ENCODE measurements around the gene SDK1.
"Not testable (repeated sequence)": the region's sequence is repeated elsewhere in the genome, so short reads cannot be mapped to it uniquely, and the experiment has no call there.

The SDK1 gene

GRCh38 chr7:3960050-3960763, 659.2 kb downstream of the SDK1 start:
- Histone ChIP-seq H3K27ac (ENCODE audit: low read length) (no peak overlapping the region), H3K4me3 (ENCODE audit: low read depth in 1 of 2, low read length in 2 of 2) (no peak overlapping the region), H3K9ac (ENCODE audit: low read depth, low read length) (no peak overlapping the region), H3K4me1 (ENCODE audit: insufficient read depth, low read length) (no peaks in the 10 kb centered on the region), H3K36me3 (ENCODE audit: insufficient read depth, low read length) (no peaks in the 10 kb centered on the region), H3K4me2 (ENCODE audit: insufficient read depth, low read length) (no peak overlapping the region), H3K9me3 (ENCODE audit: insufficient read depth, low read length, severe bottlenecking) (no peaks in the 10 kb centered on the region), H3K27me3 (ENCODE audit: insufficient read depth, low read length, poor library complexity) (no peaks in the 10 kb centered on the region), H3K79me2 (ENCODE audit: insufficient read depth, low read length) (no peaks in the 10 kb centered on the region), H2AFZ (ENCODE audit: low read depth, low read length) (no peak overlapping the region), H4K20me1 (ENCODE audit: insufficient read depth, low read length) (no peaks in the 10 kb centered on the region)
- ATAC-seq (ENCODE audit: insufficient read depth, low read depth) (no peak), DNase-seq (no peak)
- no peak for TF ChIP-seq CTCF (IDR thresholded peaks at IDR 0.05; ENCODE audit: borderline replicate concordance, extremely low read depth, low read length, poor library complexity, severe bottlenecking)
- TF ChIP-seq EZH2 (IDR thresholded peaks at IDR 0.05; ENCODE audit: borderline replicate concordance, low read depth, low read length, severe bottlenecking), result no peak

DNA sequence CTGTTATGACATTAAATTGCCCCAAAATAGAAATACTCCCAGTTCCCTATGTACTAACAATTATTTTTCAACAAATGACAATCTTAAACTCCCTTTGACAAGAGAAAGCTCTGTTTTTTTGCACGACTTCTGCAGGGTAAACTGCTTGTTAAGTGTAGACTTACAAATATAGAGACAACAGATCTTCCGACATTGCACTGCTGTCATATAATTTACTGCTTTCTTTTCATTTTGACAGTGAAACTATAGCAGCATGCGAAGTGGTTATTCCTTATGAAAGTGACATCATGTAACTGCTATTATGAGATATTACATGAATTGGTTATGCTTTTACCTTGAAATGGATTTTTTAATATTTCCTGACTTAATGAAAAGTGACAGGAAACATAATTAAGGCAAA, 659.9 kb downstream of the SDK1 start:
- no peaks in the 10 kb centered on the region for H3K27me3 ChIP-seq (ENCODE audit: insufficient read depth, low read length, poor library complexity)
- DNase-seq (no peak), ATAC-seq (ENCODE audit: insufficient read depth, low read depth) (no peak)
- H3K4me2 ChIP-seq (ENCODE audit: insufficient read depth, low read length), result no peak overlapping the region
- no peaks in the 10 kb centered on the region for H4K20me1 ChIP-seq (ENCODE audit: insufficient read depth, low read length)
- H3K4me3 ChIP-seq (ENCODE audit: low read depth in 1 of 2, low read length in 2 of 2), result no peak overlapping the region
- no peak overlapping the region for H2AFZ ChIP-seq (ENCODE audit: low read depth, low read length)
- H3K27ac ChIP-seq (ENCODE audit: low read length), result no peak overlapping the region
- no peak overlapping the region for H3K9ac ChIP-seq (ENCODE audit: low read depth, low read length)
- H3K9me3 ChIP-seq (ENCODE audit: insufficient read depth, low read length, severe bottlenecking), result no peaks in the 10 kb centered on the region
- no peaks in the 10 kb centered on the region for H3K79me2 ChIP-seq (ENCODE audit: insufficient read depth, low read length)
- no peaks in the 10 kb centered on the region for H3K4me1 ChIP-seq (ENCODE audit: insufficient read depth, low read length)
- H3K36me3 ChIP-seq (ENCODE audit: insufficient read depth, low read length), result no peaks in the 10 kb centered on the region
- no peak for TF ChIP-seq CTCF (IDR thresholded peaks at IDR 0.05; ENCODE audit: borderline replicate concordance, extremely low read depth, low read length, poor library complexity, severe bottlenecking)
- TF ChIP-seq EZH2 (IDR thresholded peaks at IDR 0.05; ENCODE audit: borderline replicate concordance, low read depth, low read length, severe bottlenecking), result no peak

GRCh38 chr7:3961857-3962503, 660.9 kb downstream of the SDK1 start:
- no peak for TF ChIP-seq EZH2 (IDR thresholded peaks at IDR 0.05; ENCODE audit: borderline replicate concordance, low read depth, low read length, severe bottlenecking)
- TF ChIP-seq CTCF (IDR thresholded peaks at IDR 0.05; ENCODE audit: borderline replicate concordance, extremely low read depth, low read length, poor library complexity, severe bottlenecking), result no peak
- ATAC-seq (ENCODE audit: insufficient read depth, low read depth), result no peak
- no peaks in the 10 kb centered on the region for H3K79me2 ChIP-seq (ENCODE audit: insufficient read depth, low read length)
- no peak overlapping the region for H2AFZ ChIP-seq (ENCODE audit: low read depth, low read length)
- H3K4me3 ChIP-seq (ENCODE audit: low read depth in 1 of 2, low read length in 2 of 2), result no peak overlapping the region
- H3K4me1 ChIP-seq (ENCODE audit: insufficient read depth, low read length), result no peaks in the 10 kb centered on the region
- H4K20me1 ChIP-seq (ENCODE audit: insufficient read depth, low read length), result no peaks in the 10 kb centered on the region
- no peaks in the 10 kb centered on the region for H3K36me3 ChIP-seq (ENCODE audit: insufficient read depth, low read length)
- no peak for DNase-seq
- no peak overlapping the region for H3K27ac ChIP-seq (ENCODE audit: low read length)
- no peak overlapping the region for H3K4me2 ChIP-seq (ENCODE audit: insufficient read depth, low read length)
- no peak overlapping the region for H3K9ac ChIP-seq (ENCODE audit: low read depth, low read length)
- H3K27me3 ChIP-seq (ENCODE audit: insufficient read depth, low read length, poor library complexity), result no peaks in the 10 kb centered on the region
- no peaks in the 10 kb centered on the region for H3K9me3 ChIP-seq (ENCODE audit: insufficient read depth, low read length, severe bottlenecking)

DNA sequence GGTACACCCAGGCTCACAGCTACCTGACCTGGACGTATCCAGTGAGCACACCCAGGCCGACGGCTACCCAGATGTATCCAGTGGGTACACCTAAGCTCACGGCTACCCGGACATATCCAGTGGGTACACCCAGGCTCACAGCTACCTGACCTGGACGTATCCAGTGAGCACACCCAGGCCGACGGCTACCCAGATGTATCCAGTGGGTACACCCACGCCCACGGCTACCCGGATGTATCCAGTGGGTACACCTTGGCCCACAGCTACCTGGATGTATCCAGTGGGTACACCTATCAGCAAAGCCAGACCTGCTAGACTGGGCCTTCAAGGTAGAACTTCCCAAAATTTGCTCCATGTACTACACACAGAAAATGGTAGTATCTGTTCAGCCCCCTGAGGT, 662.7 kb downstream of the SDK1 start:
- not testable (repeated sequence) for DNase-seq; H3K36me3 ChIP-seq (ENCODE audit: insufficient read depth, low read length); H3K79me2 ChIP-seq (ENCODE audit: insufficient read depth, low read length); H3K4me3 ChIP-seq (ENCODE audit: low read depth in 1 of 2, low read length in 2 of 2); ATAC-seq (ENCODE audit: insufficient read depth, low read depth); H2AFZ ChIP-seq (ENCODE audit: low read depth, low read length); H3K27ac ChIP-seq (ENCODE audit: low read length); H3K9me3 ChIP-seq (ENCODE audit: insufficient read depth, low read length, severe bottlenecking); H3K4me2 ChIP-seq (ENCODE audit: insufficient read depth, low read length); H3K9ac ChIP-seq (ENCODE audit: low read depth, low read length); H3K4me1 ChIP-seq (ENCODE audit: insufficient read depth, low read length); H3K27me3 ChIP-seq (ENCODE audit: insufficient read depth, low read length, poor library complexity); H4K20me1 ChIP-seq (ENCODE audit: insufficient read depth, low read length)
